IPS-18c (cell line): ENCODE data around the gene UNC119.

Source experiments
- H3K4me3 ChIP-seq: 2 replicates; pipeline ENCODE4 v1.7.0; 2013; ENCODE audit warnings: low read depth, mild to moderate bottlenecking, low read length, moderate library complexity; ENCODE audit not compliant: insufficient read depth
- H3K9me3 ChIP-seq: one replicate; pipeline ENCODE4 v1.6.1; 2013; ENCODE audit warnings: mild to moderate bottlenecking, low read length, moderate library complexity; ENCODE audit not compliant: control insufficient read depth, insufficient read depth

Gene UNC119

DNA sequence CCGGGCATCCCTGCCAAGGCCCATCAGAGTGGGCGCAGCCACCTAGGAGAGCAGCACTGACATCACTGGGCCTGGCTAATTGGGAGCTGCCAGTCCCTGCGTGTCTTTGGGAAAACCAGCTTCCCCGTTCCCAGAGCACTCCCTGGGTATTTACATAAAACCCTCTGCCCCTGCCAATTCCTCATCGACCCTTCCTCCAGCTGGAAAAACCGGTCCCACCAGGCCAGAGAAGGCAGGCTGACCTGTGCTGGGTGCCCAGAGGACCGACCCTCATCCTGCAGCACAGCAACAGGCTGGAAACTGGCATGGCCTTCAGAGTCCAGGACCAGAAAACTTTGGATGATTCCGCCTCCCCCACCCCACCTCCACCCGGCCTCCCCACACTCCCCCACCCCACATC, 54.5 kb downstream of the UNC119 start:
- no peak overlapping the region for H3K4me3 ChIP-seq
- no peaks in the 10 kb centered on the region for H3K9me3 ChIP-seq
